Measurements from ENCODE around the gene PRKCB.

- TF ChIP-seq CTCF (tag by site-specific recombination; IDR thresholded peaks at IDR 0.05) (no peak), ELK4 (IDR thresholded peaks at IDR 0.05; ENCODE audit: borderline replicate concordance, low read depth, low read length) (no peak), ATF2 (tag by site-specific recombination; IDR thresholded peaks at IDR 0.05; ENCODE audit: low read depth) (no peak), ZSCAN4 (tag by site-specific recombination; IDR thresholded peaks at IDR 0.05) (no peak), ZNF280D (tag by site-specific recombination; IDR thresholded peaks at IDR 0.05) (no peak), REST (tag by site-specific recombination; IDR thresholded peaks at IDR 0.05) (no peak), ZNF768 (tag by site-specific recombination; IDR thresholded peaks at IDR 0.05) (no peak), OSR2 (tag by site-specific recombination; IDR thresholded peaks at IDR 0.05) (no peak)
These were observed 315.7 kb downstream of the PRKCB start for GRCh38 chr16:24151482-24151939.

Data from HEK293 (cell line).